Fibroblast of lung (primary cell): ENCODE measurements around the gene PAK3.

Source experiments
- CTCF ChIP-seq, 2 donors: IDR thresholded peaks in 1 of 2; conservative IDR thresholded peaks in 1 of 2; 1 replicate in 1 of 2; 2 replicates in 1 of 2; pipeline ENCODE4 v1.5.1; 2011 to 2012; ENCODE audit warnings: low read length in 2 of 2, control low read depth in 1 of 2, inconsistent platforms in 1 of 2, low read depth in 1 of 2, mild to moderate bottlenecking in 1 of 2
- EZH2 ChIP-seq: IDR thresholded peaks from 2 replicates; pipeline ENCODE4 v1.5.1; 2012; ENCODE audit warnings: low read length, control low read depth, mild to moderate bottlenecking; ENCODE audit errors: missing control alignments

GRCh38 chrX:111095974-111096895 is at the start of gene PAK3:
- TF ChIP-seq EZH2 (no peak), CTCF (conservative IDR thresholded peaks at IDR 0.05 in 1 of 2, IDR thresholded peaks at IDR 0.05 in 1 of 2; ENCODE audit: low read depth in 1 of 2, low read length in 2 of 2) (no peak)
